Endothelial cell of umbilical vein (primary cell): ENCODE results near the gene ATP8A1. TPM values are rescaled to one million over a fixed set of nuclear protein-coding genes. Genes with fewer than 3 reads are reported as not detected.

ENCODE experiments used
- BruUV-seq: library from RNA; stranded (reverse); fragments of 400-500 nt; replicated peaks from 2 replicates; lab custom pipeline; 2021; lab: Mats Ljungman, UMichigan
- CTCF ChIA-PET: fragments of 300-600, 350-600 bp; sonication (Branson Sonifier 250); formaldehyde crosslinking; loops from one replicate; lab custom pipeline; 2021; ENCODE audit warnings: antibody characterized with exemption, inconsistent platforms; lab: Charles Lee
- POLR2A ChIA-PET: fragments of 300-600, 350-600 bp; sonication (Branson Sonifier 250); formaldehyde crosslinking; loops from one replicate; lab custom pipeline; 2021; ENCODE audit warnings: antibody characterized with exemption, inconsistent platforms; lab: Charles Lee
- DNase-seq: peaks from one replicate; pipeline ENCODE4 v3.0.0-alpha.2; 2011; ENCODE audit warnings: low read depth, low spot score
- FAIRE-seq: peaks from 2 replicates; lab custom pipeline; 2011; peaks lifted over from hg19 to GRCh38; lab: Jason Lieb, UNC
- H2AFZ ChIP-seq: 2 replicates; pipeline ENCODE4 v1.6.0; 2012; ENCODE audit warnings: low read depth, low read length, control low read depth, inconsistent platforms
- H3K27ac ChIP-seq: 2 replicates; pipeline ENCODE4 v1.5.1; 2011; ENCODE audit warnings: low read depth, mild to moderate bottlenecking, control low read depth, low read length, moderate library complexity; ENCODE audit not compliant: insufficient read depth
- H3K27me3 ChIP-seq, 2 experiments: 2 replicates each; pipeline versions ENCODE4 v1.6.0 to v1.6.1; 2011; ENCODE audit warnings: low read length in 2 of 2, mixed read lengths in 1 of 2; ENCODE audit not compliant: control insufficient read depth in 2 of 2, insufficient read depth in 2 of 2
- H3K36me3 ChIP-seq, 2 experiments: 2 replicates in 1 of 2; 3 replicates in 1 of 2; pipeline ENCODE4 v1.5.1; 2011; ENCODE audit warnings: low read length in 2 of 2, mild to moderate bottlenecking in 1 of 2, moderate library complexity in 1 of 2; ENCODE audit not compliant: control insufficient read depth in 2 of 2, insufficient read depth in 2 of 2; ENCODE audit errors: extremely low read depth in 1 of 2
- H3K4me1 ChIP-seq: 3 replicates; pipeline ENCODE4 v1.5.1; 2011; ENCODE audit warnings: mild to moderate bottlenecking, low read length; ENCODE audit not compliant: control insufficient read depth, insufficient read depth; ENCODE audit errors: extremely low read depth
- H3K4me2 ChIP-seq: 2 replicates; pipeline ENCODE4 v1.6.1; 2011; ENCODE audit warnings: low read length, control low read depth, mixed read lengths; ENCODE audit not compliant: insufficient read depth
- H3K4me3 ChIP-seq, 3 experiments: fragments of 200-600 bp in 1 of 3; sonication (generic), shearing (Covaris generic) in 1 of 3; replicated peaks in 1 of 3; 2 replicates each; pipeline ENCODE4 v1.5.1; 2011 to 2016; ENCODE audit warnings: control low read depth in 3 of 3, low read length in 3 of 3, mild to moderate bottlenecking in 2 of 3, inconsistent platforms in 1 of 3, low read depth in 1 of 3, moderate library complexity in 1 of 3; ENCODE audit not compliant: insufficient read depth in 1 of 3
- H3K79me2 ChIP-seq: 2 replicates; pipeline ENCODE4 v1.6.0; 2012; ENCODE audit warnings: low read length, inconsistent platforms; ENCODE audit not compliant: control insufficient read depth, insufficient read depth
- H3K9ac ChIP-seq: replicated peaks from 2 replicates; pipeline ENCODE3; 2011; ENCODE audit warnings: low read length, control low read depth; ENCODE audit not compliant: insufficient read depth; ENCODE audit errors: extremely low read depth
- H3K9me1 ChIP-seq: replicated peaks from 3 replicates; pipeline ENCODE4 v1.6.0; 2011; ENCODE audit warnings: mild to moderate bottlenecking, low read length; ENCODE audit not compliant: control insufficient read depth, insufficient read depth; ENCODE audit errors: extremely low read depth
- H3K9me3 ChIP-seq: replicated peaks from 2 replicates; pipeline ENCODE4 v1.5.1; 2012; ENCODE audit warnings: low read length, inconsistent platforms; ENCODE audit not compliant: control insufficient read depth, insufficient read depth
- H4K20me1 ChIP-seq: replicated peaks from 2 replicates; pipeline ENCODE3; 2011; ENCODE audit warnings: mild to moderate bottlenecking, low read length; ENCODE audit not compliant: control insufficient read depth, insufficient read depth; ENCODE audit errors: extremely low read depth
- EZH2 ChIP-seq: IDR thresholded peaks from 2 replicates; pipeline ENCODE4 v1.6.1; 2012; ENCODE audit warnings: borderline replicate concordance, low read depth, mild to moderate bottlenecking, moderate library complexity, low read length, inconsistent platforms; ENCODE audit not compliant: severe bottlenecking
- FOS ChIP-seq: IDR thresholded peaks from 2 replicates; pipeline ENCODE4 v1.6.1; 2011; ENCODE audit warnings: mild to moderate bottlenecking, low read length, moderate library complexity, borderline replicate concordance; ENCODE audit not compliant: insufficient read depth
- GATA2 ChIP-seq: IDR thresholded peaks from 2 replicates; pipeline ENCODE4 v1.7.0; 2011; ENCODE audit warnings: low read depth, mild to moderate bottlenecking, moderate library complexity, mixed read lengths, low read length; ENCODE audit not compliant: insufficient read length, insufficient read depth
- JUN ChIP-seq: IDR thresholded peaks from 2 replicates; pipeline ENCODE4 v1.6.1; 2011; ENCODE audit warnings: borderline replicate concordance, low read depth; ENCODE audit not compliant: insufficient read length, insufficient read depth
- MYC ChIP-seq: IDR thresholded peaks from one replicate; pipeline ENCODE4 v1.6.1; 2011; ENCODE audit warnings: mild to moderate bottlenecking, low read depth, low read length
- POLR2A ChIP-seq: IDR thresholded peaks from 2 replicates; pipeline ENCODE4 v1.6.1; 2012; ENCODE audit warnings: low read depth, mild to moderate bottlenecking, control low read depth, low read length
- POLR2AphosphoS5 ChIP-seq: IDR thresholded peaks from 2 replicates; pipeline ENCODE4 v1.6.1; 2012; ENCODE audit warnings: low read depth, mild to moderate bottlenecking, control low read depth, low read length, moderate library complexity; ENCODE audit not compliant: insufficient read depth
- dilution Hi-C: fragments of 300-500 bp; cut with MboI; formaldehyde crosslinking; loops from one replicate; pipeline ENCODE4 v1.15.0; 2019; ENCODE audit warnings: low sequenced_read_pairs; ENCODE audit not compliant: extremely low pct_ligation_motif_present
- intact Hi-C: fragments of 100-400 bp; cut with micrococcal nuclease; formaldehyde crosslinking; loops from one replicate; pipeline ENCODE4 v1.10.0; 2022
- polyA plus RNA-seq, 4 experiments: library from polyadenylated mRNA; depleted of rRNA in 3 of 4; stranded (reverse) in 3 of 4; unstranded in 1 of 4; fragments of >200 nt; gene quantifications; 2 replicates each; pipeline versions ENCODE4 v1.2.1 to v1.2.3, GENCODE V29; 2011 to 2012; ENCODE audit warnings: missing spikeins in 1 of 4
- total RNA-seq: library from RNA; stranded (reverse); gene quantifications from 2 replicates; pipeline ENCODE4 v1.2.3, GENCODE V29; 2021
- TF ChIP-seq, protein P1 (sequence below): IDR thresholded peaks from 2 replicates; pipeline ENCODE4 v1.6.1; 2011; ENCODE audit not compliant: insufficient read depth, insufficient read length
- TF ChIP-seq, protein P2 (sequence below), 2 donors: IDR thresholded peaks; 1 replicate in 1 of 2; 2 replicates in 1 of 2; pipeline ENCODE4 v1.5.1; 2011; ENCODE audit warnings: low read length in 2 of 2, mild to moderate bottlenecking in 2 of 2, moderate library complexity in 2 of 2, control low read depth in 1 of 2, inconsistent platforms in 1 of 2, low read depth in 1 of 2; ENCODE audit not compliant: insufficient read depth in 1 of 2; ENCODE audit errors: extremely low read depth in 1 of 2

ATP8A1 gene
- total and polyA plus RNA-seq, 2 donors (not counting 3 experiments of a cell fraction or from before 2014, with no cell fraction given): 0.97 to 11.5 TPM

DNA sequence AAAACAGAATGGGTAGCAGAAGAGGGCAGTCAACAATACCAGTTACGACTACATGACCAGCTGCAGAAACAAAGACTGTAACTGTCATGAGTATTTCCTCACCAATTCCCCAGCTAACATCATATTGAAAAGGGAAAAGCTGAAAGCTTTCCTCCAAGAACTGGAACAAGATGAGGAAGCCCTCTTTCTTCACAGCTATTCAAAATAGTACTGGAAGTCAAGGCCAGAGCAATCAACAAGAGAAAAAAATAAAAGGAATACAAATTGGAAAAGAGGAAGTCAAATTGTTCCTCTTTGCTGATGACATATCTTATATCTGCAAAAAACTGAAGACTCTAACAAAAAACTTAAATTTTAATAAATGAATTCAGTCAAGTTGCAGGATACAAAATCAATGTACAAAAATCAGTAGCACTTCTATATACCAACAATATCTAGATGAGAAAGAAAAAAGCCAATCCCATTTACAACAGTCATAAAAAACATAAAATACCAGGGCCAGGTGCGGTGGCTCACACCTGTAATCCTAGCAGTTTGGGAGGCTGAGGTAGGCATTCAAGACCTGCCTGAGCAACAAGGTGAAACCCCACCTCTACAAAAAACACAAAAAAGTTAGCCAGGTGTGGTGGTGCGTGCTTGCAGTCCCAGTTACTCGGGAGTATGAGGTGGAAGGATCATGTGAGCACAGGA lies 125.4 kb downstream of the ATP8A1 start:
- Histone ChIP-seq H3K79me2 (no peaks in the 10 kb centered on the region), H3K9ac (no peak overlapping the region), H4K20me1 (no peaks in the 10 kb centered on the region), H3K27me3 (no peaks in the 10 kb centered on the region), H3K4me3 (no peak overlapping the region), H2AFZ (no peak overlapping the region), H3K4me1 (no peaks in the 10 kb centered on the region), H3K36me3 (no peaks in the 10 kb centered on the region), H3K9me3 (no peaks in the 10 kb centered on the region), H3K9me1 (no peaks in the 10 kb centered on the region), H3K27ac (no peak overlapping the region), H3K4me2 (no peak overlapping the region)
- dilution Hi-C loops (no loop called here), intact Hi-C loops (no loop called here)
- ChIA-PET CTCF (no interaction called here), POLR2A (no interaction called here)
- FAIRE-seq (no peak), DNase-seq (no peak)
- no TSS peak for BruUV-seq
- TF ChIP-seq, protein P1, sequence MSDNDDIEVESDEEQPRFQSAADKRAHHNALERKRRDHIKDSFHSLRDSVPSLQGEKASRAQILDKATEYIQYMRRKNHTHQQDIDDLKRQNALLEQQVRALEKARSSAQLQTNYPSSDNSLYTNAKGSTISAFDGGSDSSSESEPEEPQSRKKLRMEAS: no peak
- TF ChIP-seq, protein P2, sequence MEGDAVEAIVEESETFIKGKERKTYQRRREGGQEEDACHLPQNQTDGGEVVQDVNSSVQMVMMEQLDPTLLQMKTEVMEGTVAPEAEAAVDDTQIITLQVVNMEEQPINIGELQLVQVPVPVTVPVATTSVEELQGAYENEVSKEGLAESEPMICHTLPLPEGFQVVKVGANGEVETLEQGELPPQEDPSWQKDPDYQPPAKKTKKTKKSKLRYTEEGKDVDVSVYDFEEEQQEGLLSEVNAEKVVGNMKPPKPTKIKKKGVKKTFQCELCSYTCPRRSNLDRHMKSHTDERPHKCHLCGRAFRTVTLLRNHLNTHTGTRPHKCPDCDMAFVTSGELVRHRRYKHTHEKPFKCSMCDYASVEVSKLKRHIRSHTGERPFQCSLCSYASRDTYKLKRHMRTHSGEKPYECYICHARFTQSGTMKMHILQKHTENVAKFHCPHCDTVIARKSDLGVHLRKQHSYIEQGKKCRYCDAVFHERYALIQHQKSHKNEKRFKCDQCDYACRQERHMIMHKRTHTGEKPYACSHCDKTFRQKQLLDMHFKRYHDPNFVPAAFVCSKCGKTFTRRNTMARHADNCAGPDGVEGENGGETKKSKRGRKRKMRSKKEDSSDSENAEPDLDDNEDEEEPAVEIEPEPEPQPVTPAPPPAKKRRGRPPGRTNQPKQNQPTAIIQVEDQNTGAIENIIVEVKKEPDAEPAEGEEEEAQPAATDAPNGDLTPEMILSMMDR (IDR thresholded peaks at IDR 0.05; ENCODE audit: extremely low read depth in 1 of 2, insufficient read depth in 1 of 2, low read depth in 1 of 2, low read length in 2 of 2): no peak
- no peak for TF ChIP-seq EZH2
- TF ChIP-seq MYC: no peak
- TF ChIP-seq JUN: no peak
- TF ChIP-seq POLR2AphosphoS5: no peak
- TF ChIP-seq GATA2: no peak
- TF ChIP-seq POLR2A: no peak
- TF ChIP-seq FOS: no peak
